ENCODE measurements around the gene DUS1L.
"Not testable (repeated sequence)": the region's sequence is repeated elsewhere in the genome, so short reads cannot be mapped to it uniquely, and the experiment has no call there.

The DUS1L gene

DNA sequence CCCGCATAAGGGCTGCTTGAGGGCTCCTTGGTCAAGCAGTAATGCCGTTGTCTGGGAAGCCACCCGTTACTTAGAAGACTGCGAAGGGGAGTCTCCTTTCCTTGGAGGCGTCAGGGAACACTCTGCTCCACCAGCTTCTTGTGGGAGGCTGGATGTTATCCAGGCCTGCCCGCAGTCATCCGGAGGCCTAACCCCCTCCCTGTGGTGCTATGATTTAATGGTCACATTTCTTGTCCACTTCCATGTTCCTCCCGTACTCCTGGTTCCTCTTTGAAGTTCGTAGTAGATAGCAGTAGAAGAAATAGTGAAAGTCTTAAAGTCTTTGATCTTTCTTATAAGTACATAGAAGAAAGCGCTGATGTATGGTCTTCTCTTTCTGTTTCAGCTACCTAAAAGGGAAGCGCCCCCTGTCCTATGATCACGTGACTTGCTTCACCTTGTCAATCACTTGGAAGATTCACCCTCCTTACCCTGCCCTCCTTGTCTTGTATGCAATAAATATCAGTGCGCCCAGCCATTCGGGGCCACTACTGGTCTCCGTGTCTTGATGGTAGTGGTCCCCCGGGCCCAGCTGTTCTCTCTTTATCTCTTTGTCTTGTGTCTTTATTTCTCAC is 26.7 kb downstream of the DUS1L start:
- DNase-seq, result not testable (repeated sequence)

DNA sequence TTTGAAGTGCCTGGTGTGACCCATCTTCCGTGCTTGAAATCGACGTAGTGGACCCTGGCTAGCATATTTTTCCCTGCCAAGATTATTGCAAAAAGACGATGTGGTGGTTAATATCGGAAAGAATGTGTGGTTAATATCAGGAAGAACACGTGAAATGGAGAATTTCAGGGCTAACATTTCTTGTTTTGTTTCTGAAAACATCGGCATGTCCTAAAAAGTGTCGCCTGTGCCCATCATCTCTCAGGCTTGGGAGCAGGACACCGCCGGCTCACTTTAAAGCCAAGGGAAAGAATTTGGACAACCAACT is 27.8 kb downstream of the DUS1L start:
- DNase-seq, result no peak

GRCh38 chr17:82037092-82037888 is 28.3 kb downstream of the DUS1L start, which contains the start of gene DCXR:
Gene DCXR (minus strand): TSS chr17:82037697. CDS start chr17:82037682, 15 bp downstream.
- DNase-seq, result peak; percentile 96

- DNase-seq, result peak in 1 of 2 donors; percentile 6
These were observed 28.9 kb downstream of the DUS1L start for GRCh38 chr17:82036634-82037091.

DNA sequence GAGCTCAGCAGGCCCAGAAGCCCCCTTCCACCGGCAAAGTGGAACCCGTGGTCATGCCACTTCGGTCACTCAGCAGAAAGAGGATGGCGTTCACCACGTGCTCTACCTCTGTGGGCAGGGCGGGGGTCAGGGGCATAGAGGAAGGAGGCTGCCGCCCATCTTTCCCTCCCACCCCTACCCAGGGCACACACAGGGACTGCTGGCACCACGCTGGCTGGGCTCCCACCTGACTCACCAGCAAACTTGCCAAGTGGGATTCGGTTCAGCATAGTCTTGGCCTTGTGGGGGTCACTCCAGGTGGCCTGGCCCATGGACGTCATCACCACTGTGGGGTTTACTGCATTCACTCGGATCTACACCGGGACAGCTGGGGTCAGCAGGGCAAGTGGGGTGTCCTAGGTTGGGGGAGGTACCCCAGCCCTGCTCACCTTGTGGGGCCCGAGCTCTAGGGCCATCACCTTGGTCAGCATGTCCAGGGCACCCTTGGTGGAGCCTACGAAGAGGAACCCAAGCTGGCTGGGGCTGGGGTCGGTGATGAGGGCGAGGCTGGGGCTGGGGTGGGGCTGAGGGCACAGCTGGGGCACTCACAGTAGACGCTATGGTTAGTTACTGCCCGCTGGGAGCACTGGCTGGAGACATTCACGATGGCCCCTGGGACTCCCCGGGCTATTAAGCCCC is 29.5 kb downstream of the DUS1L start:
- no peak for DNase-seq

DNA sequence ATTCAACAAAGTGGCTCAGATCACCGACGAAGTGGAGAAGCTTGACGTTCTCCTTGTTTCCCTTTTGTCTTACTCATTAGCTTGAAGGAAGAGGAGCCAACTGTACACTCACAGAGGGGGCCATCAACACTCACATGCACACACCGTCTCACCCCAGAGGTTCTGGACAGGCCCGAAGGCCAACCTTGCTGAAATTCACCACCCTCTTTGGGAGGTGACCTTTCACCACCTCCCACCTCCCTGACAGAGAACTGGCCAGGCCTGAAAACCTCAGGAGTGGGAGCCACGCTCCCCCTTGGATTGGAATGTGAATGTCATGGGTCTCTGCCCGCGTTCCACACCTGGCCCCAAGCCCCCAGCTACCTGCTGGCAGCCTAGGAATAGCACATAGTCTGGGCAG is 30.1 kb downstream of the DUS1L start:
- no peak for DNase-seq

- DNase-seq, result no peak
These were observed 31.1 kb downstream of the DUS1L start for GRCh38 chr17:82034371-82035011.

GRCh38 chr17:82033359-82034085 is 32.1 kb downstream of the DUS1L start:
- DNase-seq, result no peak

DNA sequence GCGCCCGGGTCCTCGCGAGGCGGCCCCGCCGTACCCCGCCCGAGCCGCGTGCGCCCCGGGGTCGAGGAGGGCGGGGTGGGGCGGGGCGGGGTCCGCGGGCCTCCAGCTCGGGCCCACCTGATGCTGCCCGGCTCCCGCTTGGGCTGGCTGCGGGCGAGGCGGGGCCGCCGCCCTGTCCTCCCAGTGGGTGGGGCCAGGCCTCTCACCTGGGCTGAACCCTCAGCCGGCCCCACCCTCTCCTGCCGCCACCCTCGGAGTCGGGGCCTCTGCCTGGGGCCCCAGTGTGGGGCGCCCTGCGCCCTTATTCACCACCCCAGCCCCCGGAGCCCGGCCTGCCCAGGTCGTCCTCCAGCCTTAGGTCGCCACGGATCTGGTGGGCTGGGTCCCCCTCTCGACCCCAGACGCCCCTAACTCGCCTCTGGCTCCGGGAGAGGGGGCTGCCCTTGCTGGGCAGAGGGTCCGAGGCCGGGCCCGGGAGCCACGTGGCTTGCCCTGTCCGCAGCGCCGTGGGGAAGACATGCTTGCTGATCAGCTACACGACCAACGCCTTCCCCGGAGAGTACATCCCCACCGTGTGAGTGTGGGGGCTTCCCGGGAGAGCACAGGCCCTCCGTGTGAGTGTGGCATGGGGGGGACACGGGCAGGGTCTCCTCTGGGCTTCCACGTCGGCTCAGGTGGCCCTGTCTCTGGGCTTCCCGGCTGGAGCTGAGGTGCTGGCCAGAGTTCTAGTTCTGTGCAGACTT is 33.5 kb downstream of the DUS1L start:
- DNase-seq, result peak in 1 of 2 donors; percentile 49

- no peak for DNase-seq
These were observed 34.2 kb downstream of the DUS1L start, which contains the start of gene RAC3 for GRCh38 chr17:82031303-82031884. Gene RAC3 (plus strand): TSS chr17:82031678. CDS start chr17:82031762, 84 bp downstream.

DNA sequence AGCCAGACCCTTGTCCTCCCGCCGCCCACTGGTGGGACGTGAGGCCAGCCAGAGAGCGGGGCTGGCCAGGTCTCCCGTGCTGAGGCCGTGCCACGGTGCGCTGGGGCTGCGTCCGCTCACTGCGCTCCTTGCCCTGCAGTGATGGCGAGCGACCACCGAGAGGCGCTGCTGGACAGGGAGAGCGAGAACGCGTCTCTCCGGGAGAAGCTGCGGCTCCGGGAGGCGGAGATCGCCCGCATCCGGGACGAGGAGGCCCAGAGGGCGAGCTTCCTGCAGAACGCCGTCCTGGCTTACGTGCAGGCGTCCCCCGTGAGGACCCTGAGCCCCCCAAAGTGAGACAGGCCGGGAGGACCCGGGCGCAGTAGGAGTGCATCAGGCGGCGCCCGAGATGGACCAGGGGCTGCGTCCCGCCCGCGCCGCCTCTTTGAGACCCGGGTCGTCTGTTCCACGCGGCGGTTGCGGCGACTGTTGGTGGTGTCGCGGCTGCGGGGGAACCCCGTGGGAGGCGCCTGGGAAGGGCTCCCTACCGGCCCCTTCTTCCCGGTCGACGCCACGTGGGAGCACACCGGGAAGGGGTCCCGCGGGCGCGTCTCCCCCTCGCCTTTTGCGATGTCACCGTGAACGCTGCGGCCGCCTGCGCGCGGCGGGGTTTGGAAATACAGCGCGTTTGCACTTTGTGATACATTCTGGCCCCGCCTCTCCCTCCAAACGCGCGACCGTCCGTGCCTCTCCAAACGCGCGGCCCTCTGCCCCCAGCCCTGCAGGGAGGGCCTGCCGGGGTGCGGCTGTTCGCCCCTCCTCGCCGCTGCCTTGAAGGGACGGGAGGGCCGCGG is 34.9 kb downstream of the DUS1L start:
- peak; percentile 79 to 86 for DNase-seq

- DNase-seq, result no peak
These were observed 35.6 kb downstream of the DUS1L start for GRCh38 chr17:82029990-82030469.

DNA sequence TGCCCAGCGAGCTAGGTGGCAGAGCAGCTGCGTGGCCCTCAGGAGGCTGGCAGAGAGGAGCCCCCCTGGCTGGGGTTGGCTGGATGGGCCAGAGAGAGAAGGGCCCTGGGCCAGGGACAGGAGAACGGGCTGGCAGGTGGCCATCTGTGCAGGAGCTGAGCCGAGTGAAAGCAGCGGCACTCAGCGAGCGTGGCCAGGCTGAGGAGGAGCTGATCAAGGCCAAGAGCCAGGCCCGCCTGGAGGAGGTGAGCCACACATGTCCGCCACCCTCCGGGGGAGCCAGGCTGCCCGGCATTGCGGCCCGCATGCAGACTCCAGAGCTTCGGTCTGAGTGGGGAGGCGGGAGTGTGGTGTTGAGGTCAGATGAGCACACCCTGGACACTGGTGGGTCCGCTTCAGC is 36.2 kb downstream of the DUS1L start:
- no peak for DNase-seq

DNA sequence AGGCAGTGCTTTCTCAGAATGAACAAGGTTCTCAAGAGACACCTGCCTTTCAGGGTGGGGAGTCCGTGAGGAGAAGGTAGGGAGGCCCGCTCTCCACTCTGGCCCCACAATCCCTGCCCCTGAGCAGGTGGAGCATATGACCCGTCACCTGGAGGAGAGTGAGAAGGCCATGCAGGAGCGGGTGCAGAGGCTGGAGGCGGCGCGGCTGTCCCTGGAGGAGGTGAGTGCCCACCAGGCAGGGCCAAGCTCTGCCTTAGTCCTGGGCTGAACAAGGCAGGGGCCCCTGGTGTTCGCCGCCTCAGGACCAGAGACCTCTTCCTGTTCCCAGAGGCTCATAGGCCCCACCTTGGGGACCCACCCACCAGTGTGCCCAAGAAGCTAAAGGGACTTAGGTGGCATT is 36.6 kb downstream of the DUS1L start:
- DNase-seq, result no peak

GRCh38 chr17:82028246-82028645 is 37.4 kb downstream of the DUS1L start:
- no peak for DNase-seq

DNA sequence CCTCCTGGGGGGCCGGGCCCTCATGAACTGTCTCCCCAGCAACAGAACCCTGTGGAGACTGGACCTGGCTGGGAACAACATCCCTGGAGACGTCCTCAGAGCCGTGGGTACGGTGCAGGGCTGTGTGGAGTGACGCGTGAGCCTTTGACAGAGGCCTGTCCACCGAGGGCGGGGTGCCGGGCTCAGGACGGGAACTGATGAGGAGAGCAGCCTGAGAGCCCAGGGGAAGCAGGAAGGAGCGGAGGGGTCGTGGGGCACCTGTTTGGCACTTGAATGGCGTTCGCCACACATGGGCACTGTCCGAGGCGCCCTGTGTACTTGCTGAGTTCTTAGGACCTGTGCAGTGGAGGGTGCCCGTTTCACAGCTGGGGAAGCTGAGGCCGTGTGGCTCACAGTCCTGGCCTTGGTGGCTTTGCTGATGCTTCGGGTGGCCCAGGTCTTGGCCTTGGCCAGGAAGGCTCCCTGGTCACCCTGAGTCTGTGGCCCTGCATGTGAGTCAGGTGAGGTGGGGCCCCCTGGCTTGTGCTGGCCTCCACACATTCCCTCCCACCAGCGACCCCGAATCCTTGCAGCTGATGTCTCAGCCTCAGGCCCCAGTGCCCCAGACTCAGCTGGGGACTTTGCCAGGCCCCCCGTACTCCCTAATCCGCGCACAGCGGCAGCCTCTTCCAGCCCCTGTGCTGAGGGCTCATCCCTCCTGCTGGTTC is 40.0 kb downstream of the DUS1L start:
- no peak for DNase-seq

DNA sequence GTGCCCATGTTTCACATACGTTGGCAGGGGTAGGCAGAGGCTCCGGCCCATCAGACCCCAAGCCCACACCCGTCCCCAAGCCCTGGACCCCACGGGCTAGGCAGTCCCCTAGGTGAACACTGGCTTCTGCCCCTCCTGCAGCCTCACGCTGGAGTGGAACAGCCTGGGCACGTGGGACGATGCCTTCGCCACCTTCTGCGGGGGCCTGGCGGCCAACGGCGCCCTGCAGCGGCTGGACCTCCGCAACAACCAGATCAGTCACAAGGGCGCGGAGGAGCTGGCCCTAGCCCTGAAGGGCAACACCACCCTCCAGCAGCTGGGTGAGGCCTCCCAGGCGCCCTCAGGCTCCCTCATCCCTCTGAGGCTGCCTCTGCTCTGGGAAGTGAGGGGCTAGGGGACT is 40.7 kb downstream of the DUS1L start:
- DNase-seq, result no peak

- DNase-seq, result no peak
These were observed 42.0 kb downstream of the DUS1L start for GRCh38 chr17:82023447-82024241.

DNA sequence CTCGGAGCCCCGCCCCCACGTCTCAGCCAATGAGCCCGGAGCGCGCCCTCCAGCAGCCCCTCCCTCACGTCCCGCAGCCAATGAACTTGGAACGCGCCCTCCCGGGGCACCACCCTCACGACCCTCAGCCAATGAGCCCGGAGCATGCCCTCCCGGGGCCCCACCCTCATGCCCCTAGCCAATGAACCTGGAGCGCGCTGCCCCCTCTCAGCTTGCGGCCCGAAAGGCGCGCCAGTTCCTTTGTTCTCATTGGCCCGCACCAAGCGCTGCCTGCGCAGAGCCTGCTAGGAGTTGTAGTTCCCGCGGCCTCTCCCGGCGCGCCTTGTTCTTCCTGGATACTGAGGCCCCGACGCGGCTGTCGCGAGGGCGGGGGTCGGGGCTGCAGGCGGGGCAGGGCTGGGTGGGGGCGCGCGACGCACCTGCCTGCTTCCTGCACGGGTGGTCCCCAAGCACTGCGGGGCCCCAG is 42.6 kb downstream of the DUS1L start, which contains the start of gene LRRC45:
LRRC45 (plus strand) TSS at position 325 of the 466 bp plus-strand sequence. CDS start 339 bp downstream, outside the sequence.
- peak; percentile 100 for DNase-seq
